Bronchial epithelial cell (primary cell): ENCODE results near the gene DAG1. TPM values are rescaled to one million over a fixed set of nuclear protein-coding genes. Genes with fewer than 3 reads are reported as not detected.

Source experiments
- DNase-seq: peaks from one replicate; pipeline ENCODE4 v3.0.0-alpha.2; 2010; ENCODE audit warnings: low read depth
- FAIRE-seq: peaks from 2 replicates; lab custom pipeline; 2011; peaks lifted over from hg19 to GRCh38; lab: Jason Lieb, UNC
- H3K27me3 ChIP-seq: 2 replicates; pipeline ENCODE4 v1.5.1; 2011; ENCODE audit warnings: low read length; ENCODE audit not compliant: control insufficient read depth, insufficient read depth
- H3K36me3 ChIP-seq: 2 replicates; pipeline ENCODE4 v1.5.1; 2011; ENCODE audit warnings: low read length; ENCODE audit not compliant: control insufficient read depth, insufficient read depth
- H3K4me3 ChIP-seq: 2 replicates; pipeline ENCODE4 v1.5.1; 2011; ENCODE audit warnings: mild to moderate bottlenecking, low read depth, low read length, control low read depth
- total RNA-seq: library from RNA; depleted of rRNA; stranded (reverse); fragments of >200 nt; gene quantifications from 2 replicates; pipeline ENCODE4 v1.2.1, GENCODE V29; 2014
- TF ChIP-seq, protein P1 (sequence below): IDR thresholded peaks from 2 replicates; pipeline ENCODE4 v1.5.1; 2011; ENCODE audit warnings: mild to moderate bottlenecking, moderate library complexity, low read length, control low read depth, inconsistent platforms; ENCODE audit not compliant: insufficient read depth, severe bottlenecking

The DAG1 gene
- total RNA-seq, 1 donor from 2014 or later, result 20.3 TPM

DNA sequence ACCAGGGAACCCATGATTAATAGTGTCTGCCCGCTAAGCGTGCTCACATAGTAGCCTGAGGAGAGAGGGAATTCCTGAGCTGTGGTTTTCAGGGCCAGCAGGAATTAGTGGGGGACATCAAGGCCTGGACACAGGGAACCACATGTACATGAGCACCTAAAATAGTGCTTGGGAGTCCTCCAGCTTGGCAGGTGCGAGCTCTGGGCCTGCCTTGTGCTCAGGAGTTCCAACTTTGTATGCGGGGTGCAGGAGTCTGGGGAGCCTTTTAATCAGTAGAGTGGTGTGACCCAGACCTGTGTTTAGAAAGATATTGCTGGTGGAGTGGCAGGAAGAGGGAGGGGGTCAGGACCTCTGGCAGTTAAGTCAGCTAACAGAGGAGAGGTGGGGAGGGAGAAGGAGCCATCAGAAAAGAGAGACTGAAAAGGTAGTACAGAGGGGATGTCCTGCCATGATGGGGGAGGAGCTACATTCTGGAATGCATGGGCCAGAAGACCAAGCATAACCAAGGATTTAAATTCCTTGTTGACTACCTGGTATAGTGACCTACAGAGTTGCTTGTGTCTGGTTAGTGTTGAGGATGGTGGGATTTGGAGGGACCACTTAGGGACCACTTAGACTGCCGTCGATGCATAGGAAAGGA lies 1.9 kb downstream of the DAG1 start:
- FAIRE-seq, result no peak
- TF ChIP-seq, protein P1, sequence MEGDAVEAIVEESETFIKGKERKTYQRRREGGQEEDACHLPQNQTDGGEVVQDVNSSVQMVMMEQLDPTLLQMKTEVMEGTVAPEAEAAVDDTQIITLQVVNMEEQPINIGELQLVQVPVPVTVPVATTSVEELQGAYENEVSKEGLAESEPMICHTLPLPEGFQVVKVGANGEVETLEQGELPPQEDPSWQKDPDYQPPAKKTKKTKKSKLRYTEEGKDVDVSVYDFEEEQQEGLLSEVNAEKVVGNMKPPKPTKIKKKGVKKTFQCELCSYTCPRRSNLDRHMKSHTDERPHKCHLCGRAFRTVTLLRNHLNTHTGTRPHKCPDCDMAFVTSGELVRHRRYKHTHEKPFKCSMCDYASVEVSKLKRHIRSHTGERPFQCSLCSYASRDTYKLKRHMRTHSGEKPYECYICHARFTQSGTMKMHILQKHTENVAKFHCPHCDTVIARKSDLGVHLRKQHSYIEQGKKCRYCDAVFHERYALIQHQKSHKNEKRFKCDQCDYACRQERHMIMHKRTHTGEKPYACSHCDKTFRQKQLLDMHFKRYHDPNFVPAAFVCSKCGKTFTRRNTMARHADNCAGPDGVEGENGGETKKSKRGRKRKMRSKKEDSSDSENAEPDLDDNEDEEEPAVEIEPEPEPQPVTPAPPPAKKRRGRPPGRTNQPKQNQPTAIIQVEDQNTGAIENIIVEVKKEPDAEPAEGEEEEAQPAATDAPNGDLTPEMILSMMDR, result no peak
- Histone ChIP-seq H3K4me3 (no peak overlapping the region), H3K27me3 (no peaks in the 10 kb centered on the region), H3K36me3 (no peaks in the 10 kb centered on the region)
- DNase-seq, result no peak

DNA sequence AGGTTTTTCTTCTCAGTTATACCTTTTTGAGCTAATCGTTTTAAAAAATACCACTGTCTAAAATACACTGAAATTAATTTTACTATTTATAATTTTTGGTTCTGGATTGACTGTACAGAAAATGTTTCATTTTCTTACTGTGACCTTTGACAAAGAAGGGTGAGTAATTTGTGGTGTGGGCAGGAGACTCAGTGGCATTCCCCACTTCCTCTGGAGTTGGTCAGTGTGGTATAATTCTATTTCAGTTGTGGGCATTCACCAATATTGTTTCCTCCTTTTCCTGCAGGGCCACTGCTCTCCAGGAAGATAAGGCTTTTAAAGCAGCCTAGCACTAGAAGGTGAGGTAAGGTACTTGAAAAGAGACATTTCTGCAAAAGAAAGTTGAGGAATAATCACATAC lies 6.5 kb downstream of the DAG1 start:
- Histone ChIP-seq H3K36me3 (peaks cover 4% of the 10 kb centered on the region), H3K4me3 (no peak overlapping the region), H3K27me3 (no peaks in the 10 kb centered on the region)
- DNase-seq (no peak), FAIRE-seq (no peak)
- TF ChIP-seq, protein P1, result no peak

DNA sequence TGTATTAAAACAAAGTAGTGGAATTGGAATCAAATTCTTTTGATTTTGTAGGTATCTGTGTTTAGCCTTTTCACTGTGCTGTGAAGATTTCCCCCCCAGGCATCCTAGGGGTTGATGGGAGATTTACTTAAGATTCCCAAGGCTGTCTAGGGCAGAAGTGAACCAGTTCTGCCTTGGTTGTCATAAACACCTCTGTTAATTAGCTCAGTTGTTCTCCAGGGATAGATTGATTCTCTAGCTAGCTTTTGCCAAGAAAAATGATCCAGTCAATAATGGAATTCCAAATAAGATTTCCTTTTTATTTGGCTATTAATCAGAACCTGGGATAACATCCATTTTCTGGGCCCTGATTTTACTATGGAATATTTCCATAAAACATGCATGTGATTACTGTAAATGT lies 12.7 kb downstream of the DAG1 start:
- DNase-seq, result no peak
- Histone ChIP-seq H3K36me3 (peaks cover 2% of the 10 kb centered on the region), H3K4me3 (no peak overlapping the region), H3K27me3 (no peaks in the 10 kb centered on the region)
- FAIRE-seq, result no peak
- TF ChIP-seq, protein P1, result no peak

DNA sequence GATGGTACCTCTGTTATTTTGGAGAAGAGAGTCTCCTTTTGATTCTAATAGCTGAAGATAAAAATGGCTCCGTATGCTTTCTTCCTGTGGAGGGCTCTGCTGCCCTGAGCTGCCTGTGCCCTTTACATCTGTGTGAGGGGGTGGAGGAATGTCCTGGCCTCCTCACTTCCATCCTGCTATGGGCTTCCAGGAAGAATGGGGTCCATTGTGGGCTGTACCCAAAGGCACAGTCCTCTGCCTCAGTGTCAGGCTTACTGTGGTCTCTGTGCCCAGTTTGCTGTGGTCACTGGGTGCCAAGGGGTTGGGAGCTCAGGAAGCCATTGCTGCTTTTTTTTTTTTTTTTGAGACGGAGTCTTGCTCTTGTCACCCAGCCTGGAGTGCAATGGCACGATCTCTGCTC lies 14.4 kb downstream of the DAG1 start:
- Histone ChIP-seq H3K36me3 (no peaks in the 10 kb centered on the region), H3K4me3 (no peak overlapping the region), H3K27me3 (no peaks in the 10 kb centered on the region)
- FAIRE-seq, result no peak
- no peak for DNase-seq
- TF ChIP-seq, protein P1, result no peak

DNA sequence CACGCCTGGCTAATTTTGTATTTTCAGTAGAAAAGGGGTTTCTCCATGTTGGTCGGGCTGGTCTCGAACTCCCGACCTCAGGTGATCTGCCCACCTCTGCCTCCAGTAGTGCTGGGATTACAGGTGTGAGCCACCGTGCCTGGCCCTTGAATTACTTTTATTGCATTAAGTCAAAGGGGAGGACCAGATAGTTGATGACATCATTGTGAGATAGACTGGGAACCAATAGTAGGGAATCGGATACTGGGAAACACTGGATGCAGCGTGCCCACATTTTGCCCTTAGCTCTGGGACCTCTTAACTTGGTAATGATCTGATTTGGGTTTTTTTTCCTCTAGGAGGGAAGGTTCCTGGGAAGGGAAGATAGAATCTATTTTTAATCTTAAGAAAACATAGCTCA lies 19.2 kb downstream of the DAG1 start:
- FAIRE-seq (no peak), DNase-seq (no peak)
- TF ChIP-seq, protein P1, result no peak
- H3K4me3 ChIP-seq, result no peak overlapping the region
- peaks cover 2% of the 10 kb centered on the region for H3K36me3 ChIP-seq
- H3K27me3 ChIP-seq, result no peaks in the 10 kb centered on the region

DNA sequence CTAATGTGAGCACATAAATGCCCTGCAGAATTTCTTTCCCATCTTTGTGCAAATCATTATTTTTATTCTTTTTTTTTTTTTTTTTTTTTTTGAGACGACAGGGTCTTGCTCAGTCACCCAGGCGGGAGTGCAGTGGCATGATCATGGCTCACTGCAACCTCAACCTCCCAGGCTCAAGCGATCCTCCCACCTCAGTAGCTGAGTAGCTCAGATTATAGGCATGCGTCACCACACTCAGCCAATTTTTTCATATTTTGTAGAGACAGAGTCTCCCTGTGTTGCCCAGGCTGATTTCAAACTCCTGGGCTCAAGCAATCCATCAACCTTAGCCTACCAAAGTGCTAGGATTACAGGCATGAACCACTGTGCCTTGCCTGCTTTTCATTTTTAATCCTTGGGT lies 22.9 kb downstream of the DAG1 start:
- no peak for DNase-seq
- Histone ChIP-seq H3K4me3 (no peak overlapping the region), H3K27me3 (no peaks in the 10 kb centered on the region), H3K36me3 (peaks cover 2% of the 10 kb centered on the region)
- TF ChIP-seq, protein P1, result no peak
- FAIRE-seq, result no peak
